CD4-positive, alpha-beta T cell treated with Interleukin-17A for 4 hours (primary cell): ENCODE results near the gene GLI1.
A peak's percentile ranks its signal among the peaks of the same experiment; 100 is the strongest.
"Not testable (repeated sequence)": the region's sequence is repeated elsewhere in the genome, so short reads cannot be mapped to it uniquely, and the experiment has no call there.

ENCODE experiments used
- DNase-seq: peaks from one replicate; pipeline ENCODE4 v3.0.0-alpha.2; 2020; ENCODE audit warnings: mixed read lengths

Gene GLI1

DNA sequence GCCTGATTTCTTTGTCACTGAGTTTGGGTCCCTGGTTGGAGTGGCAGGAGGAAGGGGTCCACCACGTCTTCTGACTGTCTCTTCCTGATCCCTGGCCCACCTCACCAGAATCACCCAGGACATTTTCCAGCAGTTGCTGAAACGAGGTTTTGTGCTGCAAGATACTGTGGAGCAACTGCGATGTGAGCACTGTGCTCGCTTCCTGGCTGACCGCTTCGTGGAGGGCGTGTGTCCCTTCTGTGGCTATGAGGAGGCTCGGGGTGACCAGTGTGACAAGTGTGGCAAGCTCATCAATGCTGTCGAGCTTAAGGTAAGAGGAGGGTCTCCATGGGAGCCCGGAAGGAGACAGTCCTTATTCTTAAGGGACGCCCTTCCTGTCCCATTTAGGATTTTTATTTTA is 40.6 kb downstream of the GLI1 start:
- DNase-seq = no peak

GRCh38 chr12:57502311-57502969 is 42.9 kb downstream of the GLI1 start:
- not testable (repeated sequence) for DNase-seq

GRCh38 chr12:57506541-57506940 is 47.0 kb downstream of the GLI1 start:
- DNase-seq = not testable (repeated sequence)

DNA sequence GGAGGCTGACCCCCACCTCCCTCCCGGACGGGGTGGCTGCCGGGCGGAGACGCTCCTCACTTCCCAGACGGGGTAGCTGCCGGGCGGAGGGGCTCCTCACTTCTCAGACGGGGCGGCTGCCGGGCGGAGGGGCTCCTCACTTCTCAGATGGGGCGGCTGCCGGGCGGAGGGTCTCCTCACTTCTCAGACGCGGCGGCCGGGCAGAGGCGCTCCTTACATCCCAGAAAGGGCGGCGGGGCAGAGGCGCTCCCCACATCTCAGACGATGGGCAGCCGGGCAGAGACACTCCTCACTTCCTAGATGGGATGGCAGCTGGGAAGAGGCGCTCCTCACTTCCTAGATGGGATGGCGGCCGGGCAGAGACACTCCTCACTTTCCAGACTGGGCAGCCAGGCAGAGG is 48.2 kb downstream of the GLI1 start:
- DNase-seq = not testable (repeated sequence)

GRCh38 chr12:57511161-57511560 is 51.6 kb downstream of the GLI1 start:
- DNase-seq = no peak

DNA sequence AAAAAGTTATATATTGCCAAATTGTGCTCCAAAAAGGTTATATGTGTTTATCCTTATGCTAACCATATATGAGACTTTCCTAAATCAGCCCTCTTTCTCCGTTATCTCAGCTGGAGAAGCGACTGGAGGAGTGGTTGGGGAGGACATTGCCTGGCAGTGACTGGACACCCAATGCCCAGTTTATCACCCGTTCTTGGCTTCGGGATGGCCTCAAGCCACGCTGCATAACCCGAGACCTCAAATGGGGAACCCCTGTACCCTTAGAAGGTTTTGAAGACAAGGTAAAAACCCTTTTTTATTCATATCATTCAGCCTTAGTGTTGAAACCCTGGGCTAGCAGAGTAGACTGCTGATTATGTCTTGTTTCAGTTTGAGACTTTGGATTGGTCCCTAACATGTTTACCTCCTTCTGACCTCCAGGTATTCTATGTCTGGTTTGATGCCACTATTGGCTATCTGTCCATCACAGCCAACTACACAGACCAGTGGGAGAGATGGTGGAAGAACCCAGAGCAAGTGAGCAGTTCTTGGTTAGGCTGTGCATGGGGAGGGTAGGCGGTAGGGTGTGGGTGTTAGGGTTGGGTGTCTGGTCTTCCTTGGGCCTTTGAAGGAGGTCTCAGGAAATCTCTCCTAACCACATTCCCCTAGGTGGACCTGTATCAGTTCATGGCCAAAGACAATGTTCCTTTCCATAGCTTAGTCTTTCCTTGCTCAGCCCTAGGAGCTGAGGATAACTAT is 52.2 kb downstream of the GLI1 start:
- DNase-seq = no peak

DNA sequence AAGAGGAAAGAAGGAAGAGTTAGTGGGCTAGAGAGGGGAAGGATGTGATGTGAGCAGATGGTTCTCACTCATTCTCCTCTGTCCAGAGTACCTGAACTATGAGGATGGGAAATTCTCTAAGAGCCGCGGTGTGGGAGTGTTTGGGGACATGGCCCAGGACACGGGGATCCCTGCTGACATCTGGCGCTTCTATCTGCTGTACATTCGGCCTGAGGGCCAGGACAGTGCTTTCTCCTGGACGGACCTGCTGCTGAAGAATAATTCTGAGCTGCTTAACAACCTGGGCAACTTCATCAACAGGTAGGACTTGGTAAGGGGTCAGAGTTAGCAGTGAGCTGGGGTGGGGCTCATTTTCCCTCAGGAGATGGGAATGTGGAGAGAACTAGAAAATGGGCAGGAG is 53.1 kb downstream of the GLI1 start:
- no peak for DNase-seq

DNA sequence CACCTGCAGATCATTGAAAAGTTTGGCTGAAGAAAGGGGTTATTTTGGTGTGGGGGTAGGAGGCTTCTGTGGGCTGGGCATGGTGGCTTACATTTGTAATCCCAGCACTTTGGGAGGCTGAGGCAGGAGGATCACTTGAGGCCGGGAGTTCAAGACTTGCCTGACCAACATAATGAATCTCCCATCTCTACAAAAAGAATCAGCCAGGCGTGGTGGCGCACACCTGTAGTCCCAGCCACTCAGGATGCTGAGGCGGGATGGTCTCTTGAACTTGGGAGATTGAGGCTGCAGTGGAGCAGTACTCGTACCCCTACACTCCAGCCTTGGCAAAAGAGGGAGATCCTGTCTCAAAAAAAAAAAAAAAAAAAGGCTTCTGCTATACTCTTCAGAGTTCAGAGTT is 53.7 kb downstream of the GLI1 start:
- no peak for DNase-seq

GRCh38 chr12:57513677-57514076 is 54.1 kb downstream of the GLI1 start:
- not testable (repeated sequence) for DNase-seq

- DNase-seq = not testable (repeated sequence)
Observed at GRCh38 chr12:57514246-57514645, 54.7 kb downstream of the GLI1 start.

DNA sequence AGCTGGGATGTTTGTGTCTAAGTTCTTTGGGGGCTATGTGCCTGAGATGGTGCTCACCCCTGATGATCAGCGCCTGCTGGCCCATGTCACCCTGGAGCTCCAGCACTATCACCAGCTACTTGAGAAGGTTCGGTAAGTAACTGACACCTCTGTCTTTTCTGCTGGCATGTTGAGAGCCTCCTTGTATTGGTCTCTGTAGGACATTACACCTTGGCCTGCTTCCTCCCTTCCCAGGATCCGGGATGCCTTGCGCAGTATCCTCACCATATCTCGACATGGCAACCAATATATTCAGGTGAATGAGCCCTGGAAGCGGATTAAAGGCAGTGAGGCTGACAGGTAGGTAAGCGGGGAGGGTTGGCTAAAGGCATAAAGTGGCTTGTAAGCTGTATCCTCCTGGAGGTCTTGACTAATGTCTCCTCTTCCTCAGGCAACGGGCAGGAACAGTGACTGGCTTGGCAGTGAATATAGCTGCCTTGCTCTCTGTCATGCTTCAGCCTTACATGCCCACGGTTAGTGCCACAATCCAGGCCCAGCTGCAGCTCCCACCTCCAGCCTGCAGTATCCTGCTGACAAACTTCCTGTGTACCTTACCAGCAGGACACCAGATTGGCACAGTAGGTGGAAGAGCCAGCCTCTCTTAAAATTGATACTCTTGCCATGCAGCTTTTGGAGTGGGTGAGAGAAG is 55.3 kb downstream of the GLI1 start:
- no peak for DNase-seq

- no peak for DNase-seq
Observed at GRCh38 chr12:57515408-57515933, 55.9 kb downstream of the GLI1 start.

- no peak for DNase-seq
Observed at GRCh38 chr12:57515934-57516541, 56.5 kb downstream of the GLI1 start.

DNA sequence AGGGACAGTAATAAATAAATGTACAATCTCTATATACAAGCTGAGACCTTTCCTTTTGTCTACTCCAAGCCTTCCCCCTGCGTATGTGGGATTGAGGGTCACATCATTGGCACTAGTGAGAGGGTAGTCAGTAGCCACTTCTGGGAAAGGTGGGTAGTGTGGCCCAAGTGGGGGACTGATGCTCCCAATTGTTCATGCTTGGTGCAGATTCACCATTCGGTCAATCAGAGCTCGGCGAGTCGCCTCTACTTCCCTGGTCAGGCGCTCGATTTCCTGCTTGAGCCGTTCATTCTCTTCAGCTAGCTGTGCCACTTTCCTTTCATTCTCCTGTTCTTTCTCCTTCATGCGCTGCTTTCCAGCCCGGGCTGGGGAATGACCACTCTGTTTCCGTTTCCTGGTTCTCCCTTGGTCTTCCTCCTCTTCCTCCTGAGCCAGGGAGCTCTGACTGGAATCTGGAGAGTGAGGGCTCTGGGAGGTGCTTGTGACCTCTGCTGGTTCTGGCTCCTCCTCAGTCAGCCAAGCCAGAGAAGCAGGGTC is 57.1 kb downstream of the GLI1 start:
- DNase-seq = no peak

- DNase-seq = no peak
Observed at GRCh38 chr12:57517187-57517586, 57.6 kb downstream of the GLI1 start.

- not testable (repeated sequence) for DNase-seq
Observed at GRCh38 chr12:57517718-57518117, 58.1 kb downstream of the GLI1 start.

GRCh38 chr12:57518176-57518919 is 58.8 kb downstream of the GLI1 start:
- DNase-seq = no peak

- DNase-seq = no peak
Observed at GRCh38 chr12:57518920-57519795, 59.6 kb downstream of the GLI1 start.

GRCh38 chr12:57519796-57520052 is 60.1 kb downstream of the GLI1 start:
- peak; percentile 24 for DNase-seq

DNA sequence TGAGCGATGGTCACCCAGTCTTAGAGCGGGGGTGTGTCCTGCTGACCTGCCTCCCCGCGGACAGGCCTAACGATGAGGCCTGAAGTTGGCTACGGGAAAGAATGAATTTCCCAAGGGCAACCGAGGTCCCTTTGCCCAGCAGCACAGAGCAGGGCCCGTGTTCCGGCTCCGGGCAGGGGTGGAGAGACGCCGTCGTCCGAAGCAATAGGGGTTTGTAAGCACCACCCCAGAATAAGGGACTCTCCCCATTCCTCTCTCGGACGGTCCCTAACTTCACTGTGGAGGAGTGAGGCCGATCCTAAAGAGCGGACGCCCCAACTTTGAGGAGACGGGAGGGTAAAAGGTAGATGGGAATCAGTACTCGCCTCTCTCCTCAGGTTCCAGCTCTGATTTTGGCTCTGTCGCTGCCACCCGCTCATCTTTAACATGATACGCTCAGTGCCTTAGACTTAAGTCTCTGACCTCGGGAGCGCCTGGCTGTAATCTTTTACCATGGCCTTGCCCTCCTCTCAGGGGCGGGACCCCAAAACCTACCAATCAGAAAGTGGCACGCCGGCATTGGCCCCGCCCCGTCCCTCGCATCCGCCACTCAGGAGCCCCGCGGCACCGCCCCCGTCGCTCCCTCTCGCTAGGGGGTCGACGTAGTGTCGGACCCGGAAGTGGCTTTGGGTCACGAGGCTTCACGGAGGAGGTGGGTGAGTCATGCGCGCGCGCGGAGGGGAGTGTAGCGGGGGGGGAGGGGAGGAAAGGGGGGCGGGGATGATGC is 60.7 kb downstream of the GLI1 start, which contains the start of gene DDIT3:
TSS of gene DDIT3 (minus strand) at position 462 of the 766 bp plus-strand sequence. CDS start 3,108 bp downstream, outside the sequence.
- DNase-seq = peak; percentile 100
